Calu3 (cell line): ENCODE results near the gene PLVAP. TPM values are rescaled to one million over a fixed set of nuclear protein-coding genes. Genes with fewer than 3 reads are reported as not detected.

Source experiments
- BruUV-seq: library from RNA; stranded (reverse); fragments of 400-500 nt; replicated peaks from 2 replicates; lab custom pipeline; 2021; lab: Mats Ljungman, UMichigan
- CTCF ChIA-PET: fragments of 300-600 bp; sonication (Branson Sonifier 250); formaldehyde crosslinking; loops from one replicate; lab custom pipeline; 2022; ENCODE audit warnings: antibody characterized with exemption; lab: Charles Lee
- DNase-seq: peaks from one replicate; pipeline ENCODE4 v3.0.0; 2022
- H3K27ac Mint-ChIP-seq: one replicate; pipeline ENCODE4 v1.8.0; 2022; ENCODE audit warnings: mixed read lengths; ENCODE audit not compliant: unreplicated experiment
- H3K27me3 Mint-ChIP-seq: one replicate; pipeline ENCODE4 v1.8.0; 2022; ENCODE audit warnings: mixed read lengths; ENCODE audit not compliant: unreplicated experiment
- H3K36me3 Mint-ChIP-seq: one replicate; pipeline ENCODE4 v1.8.0; 2022; ENCODE audit warnings: mild to moderate bottlenecking, moderate library complexity, mixed read lengths; ENCODE audit not compliant: insufficient read depth, unreplicated experiment
- H3K4me1 Mint-ChIP-seq: one replicate; pipeline ENCODE4 v1.8.0; 2022; ENCODE audit warnings: mild to moderate bottlenecking, low read depth, mixed read lengths; ENCODE audit not compliant: unreplicated experiment
- H3K4me3 Mint-ChIP-seq: one replicate; pipeline ENCODE4 v1.8.0; 2022; ENCODE audit warnings: mild to moderate bottlenecking, low read depth, moderate library complexity, mixed read lengths; ENCODE audit not compliant: unreplicated experiment
- H3K9me3 Mint-ChIP-seq: one replicate; pipeline ENCODE4 v1.8.0; 2022; ENCODE audit warnings: low read depth, mixed read lengths; ENCODE audit not compliant: unreplicated experiment
- intact Hi-C: fragments of 100-400 bp; cut with micrococcal nuclease; formaldehyde crosslinking; loops from one replicate; pipeline ENCODE4 v1.10.0; 2022; ENCODE audit not compliant: unreplicated experiment
- total RNA-seq: library from RNA; stranded (reverse); gene quantifications from 2 replicates; pipeline ENCODE4 v1.2.3, GENCODE V29; 2022
- TF ChIP-seq, protein P1 (sequence below): fragments of 200-600 bp; IDR thresholded peaks from one replicate; pipeline ENCODE4 v1.8.0; 2022; ENCODE audit warnings: antibody characterized with exemption; ENCODE audit not compliant: unreplicated experiment

Gene PLVAP
- total RNA-seq, 1 experiment from 2014 or later = not detected

- no peak overlapping the region for H3K4me3 Mint-ChIP-seq
- CTCF ChIA-PET = interaction anchor here (0.5 kb wide), 1 partner anchor 110 kb away, joined by 5 read pairs; no protein-coding TSS in a partner anchor
- H3K4me1 Mint-ChIP-seq = no peaks in the 10 kb centered on the region
- H3K27me3 Mint-ChIP-seq = no peaks in the 10 kb centered on the region
- BruUV-seq = no TSS peak
- TF ChIP-seq, protein P1, sequence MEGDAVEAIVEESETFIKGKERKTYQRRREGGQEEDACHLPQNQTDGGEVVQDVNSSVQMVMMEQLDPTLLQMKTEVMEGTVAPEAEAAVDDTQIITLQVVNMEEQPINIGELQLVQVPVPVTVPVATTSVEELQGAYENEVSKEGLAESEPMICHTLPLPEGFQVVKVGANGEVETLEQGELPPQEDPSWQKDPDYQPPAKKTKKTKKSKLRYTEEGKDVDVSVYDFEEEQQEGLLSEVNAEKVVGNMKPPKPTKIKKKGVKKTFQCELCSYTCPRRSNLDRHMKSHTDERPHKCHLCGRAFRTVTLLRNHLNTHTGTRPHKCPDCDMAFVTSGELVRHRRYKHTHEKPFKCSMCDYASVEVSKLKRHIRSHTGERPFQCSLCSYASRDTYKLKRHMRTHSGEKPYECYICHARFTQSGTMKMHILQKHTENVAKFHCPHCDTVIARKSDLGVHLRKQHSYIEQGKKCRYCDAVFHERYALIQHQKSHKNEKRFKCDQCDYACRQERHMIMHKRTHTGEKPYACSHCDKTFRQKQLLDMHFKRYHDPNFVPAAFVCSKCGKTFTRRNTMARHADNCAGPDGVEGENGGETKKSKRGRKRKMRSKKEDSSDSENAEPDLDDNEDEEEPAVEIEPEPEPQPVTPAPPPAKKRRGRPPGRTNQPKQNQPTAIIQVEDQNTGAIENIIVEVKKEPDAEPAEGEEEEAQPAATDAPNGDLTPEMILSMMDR = no peak
- no peak for DNase-seq
- no peak overlapping the region for H3K27ac Mint-ChIP-seq
- peaks cover 22% of the 10 kb centered on the region for H3K36me3 Mint-ChIP-seq
- intact Hi-C loops = no loop called here
- H3K9me3 Mint-ChIP-seq = no peaks in the 10 kb centered on the region
Measured at GRCh38 chr19:17330262-17331044, 46.7 kb downstream of the PLVAP start.

DNA sequence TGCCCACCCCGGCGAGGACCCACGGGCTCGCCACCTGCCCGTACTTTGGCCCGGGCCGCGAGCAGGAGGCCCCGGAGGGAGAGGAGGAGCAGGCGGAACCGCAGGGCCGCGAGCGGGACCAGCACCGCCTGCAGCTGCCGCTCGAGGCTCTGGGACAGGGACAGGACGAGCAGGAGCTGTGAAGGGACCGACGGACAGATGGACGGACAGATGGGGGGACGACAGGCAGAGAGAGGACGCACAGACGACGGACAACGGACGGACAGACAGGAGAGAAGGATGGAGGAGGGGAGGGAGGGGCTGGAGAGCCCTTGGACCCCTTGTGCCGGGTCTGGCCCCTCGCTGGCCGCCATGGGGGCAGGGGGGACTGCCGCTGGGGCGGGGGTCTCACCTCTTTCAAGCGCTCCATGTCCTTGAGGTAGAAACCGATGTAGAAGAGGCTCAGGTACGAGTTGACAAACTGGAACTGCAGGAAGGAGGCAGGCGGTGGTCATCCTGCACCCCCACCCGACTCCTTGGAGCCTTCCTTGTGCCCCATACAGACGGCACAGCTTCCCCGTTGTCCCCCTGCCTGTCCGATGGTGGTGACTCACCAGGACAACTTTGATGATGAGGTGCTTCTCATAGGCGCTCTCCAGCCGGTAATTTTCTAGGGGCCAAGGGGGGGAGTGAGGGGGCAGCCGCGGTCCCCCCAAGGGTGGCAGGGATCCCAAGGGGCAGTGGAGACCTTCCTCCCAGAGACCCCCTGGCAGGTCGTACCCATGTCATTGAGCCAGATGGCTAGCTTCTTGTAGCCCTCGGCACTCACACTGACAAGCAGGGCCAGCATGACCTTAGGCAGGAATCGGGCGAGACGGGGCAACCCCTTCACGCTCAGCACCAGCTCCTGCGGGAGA lies 47.5 kb downstream of the PLVAP start:
- H3K36me3 Mint-ChIP-seq = peaks cover 18% of the 10 kb centered on the region
- DNase-seq = no peak
- no peaks in the 10 kb centered on the region for H3K9me3 Mint-ChIP-seq
- H3K4me3 Mint-ChIP-seq = no peak overlapping the region
- TF ChIP-seq, protein P1 = no peak
- BruUV-seq = no TSS peak
- intact Hi-C loops = no loop called here
- CTCF ChIA-PET = no interaction called here
- H3K27ac Mint-ChIP-seq = peak overlapping the region; percentile 23
- H3K27me3 Mint-ChIP-seq = no peaks in the 10 kb centered on the region
- H3K4me1 Mint-ChIP-seq = no peaks in the 10 kb centered on the region

GRCh38 chr19:17328517-17329365 lies 48.4 kb downstream of the PLVAP start:
- Mint-ChIP-seq H3K4me3 (no peak overlapping the region), H3K9me3 (no peaks in the 10 kb centered on the region), H3K4me1 (no peaks in the 10 kb centered on the region), H3K27ac (no peak overlapping the region), H3K27me3 (no peaks in the 10 kb centered on the region), H3K36me3 (peaks cover 9% of the 10 kb centered on the region)
- no TSS peak for BruUV-seq
- TF ChIP-seq, protein P1 = no peak
- intact Hi-C loops = no loop called here
- no peak for DNase-seq
- CTCF ChIA-PET = no interaction called here
